CMK (cell line): ENCODE results near the gene GAMT.
"Not testable (repeated sequence)": the region's sequence is repeated elsewhere in the genome, so short reads cannot be mapped to it uniquely, and the experiment has no call there.

Experiments
- DNase-seq: peaks from one replicate; pipeline ENCODE4 v3.0.0-alpha.2; 2010; ENCODE audit warnings: low read depth

GAMT gene

DNA sequence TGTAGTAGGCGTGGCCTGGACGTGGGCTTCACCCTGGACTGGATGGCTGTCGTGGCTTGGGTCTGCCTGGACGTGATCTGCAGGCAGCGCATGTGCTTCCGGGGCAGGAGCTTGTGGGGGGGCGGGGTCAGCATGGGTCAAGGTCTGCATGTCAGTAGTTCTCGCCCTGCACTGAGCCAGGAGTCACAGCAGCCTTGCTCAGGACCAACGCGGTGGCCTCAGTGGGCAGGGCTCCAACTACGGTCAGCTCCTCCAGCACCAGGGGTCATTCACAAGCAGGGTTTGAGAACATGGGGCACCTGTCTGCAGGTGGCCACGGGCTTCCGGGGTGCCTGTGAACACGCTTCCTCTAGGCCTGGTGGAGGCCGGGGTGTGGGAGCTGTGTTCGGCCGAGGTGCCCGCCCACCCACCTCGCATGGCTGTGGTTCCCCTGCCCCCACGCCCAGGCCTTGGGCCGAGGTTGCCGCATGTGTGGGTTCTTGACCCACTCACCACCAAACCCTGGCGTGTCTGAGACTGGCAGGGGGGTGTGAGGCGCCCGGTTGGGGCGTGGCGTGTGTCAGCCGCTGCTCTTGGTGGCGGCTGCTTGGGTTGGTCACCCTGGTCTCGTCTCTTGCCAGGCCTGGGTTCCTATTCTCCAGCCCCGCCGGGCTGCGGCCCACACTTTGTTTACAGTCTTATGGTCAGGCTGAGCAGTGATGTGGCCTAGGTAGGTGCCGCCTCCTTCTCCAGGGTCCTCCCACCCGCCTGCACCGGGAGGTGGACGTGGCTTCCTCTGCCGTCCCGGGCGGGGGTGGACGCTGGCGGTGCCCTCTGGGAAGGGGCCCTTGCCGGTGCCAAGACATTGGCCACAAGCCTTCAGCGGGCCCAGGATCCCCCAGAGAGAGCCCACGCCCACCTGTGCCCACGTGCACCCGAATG lies 32.0 kb upstream of the GAMT start:
- no peak for DNase-seq

DNA sequence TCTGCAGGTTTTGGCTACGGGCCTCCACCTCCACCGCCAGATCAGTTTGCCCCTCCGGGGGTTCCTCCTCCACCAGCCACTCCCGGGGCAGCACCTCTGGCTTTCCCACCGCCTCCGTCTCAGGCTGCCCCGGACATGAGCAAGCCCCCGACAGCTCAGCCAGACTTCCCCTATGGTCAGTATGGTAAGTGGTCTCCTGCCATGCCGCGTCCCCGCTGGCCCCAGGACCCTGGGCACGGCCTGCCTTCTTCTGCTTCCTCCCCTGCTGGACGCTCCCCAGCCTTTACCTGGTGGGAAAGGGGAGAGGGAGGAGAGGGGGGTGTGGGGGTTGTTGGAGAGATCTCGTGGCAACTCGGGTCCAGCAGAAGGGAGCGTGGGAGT lies 31.2 kb upstream of the GAMT start:
- no peak for DNase-seq

GRCh38 chr19:1431759-1432506 lies 30.6 kb upstream of the GAMT start:
- DNase-seq: no peak

- DNase-seq: no peak
Measured at GRCh38 chr19:1430246-1430645, 28.9 kb upstream of the GAMT start.

GRCh38 chr19:1429750-1430149 lies 28.4 kb upstream of the GAMT start:
- DNase-seq: no peak

DNA sequence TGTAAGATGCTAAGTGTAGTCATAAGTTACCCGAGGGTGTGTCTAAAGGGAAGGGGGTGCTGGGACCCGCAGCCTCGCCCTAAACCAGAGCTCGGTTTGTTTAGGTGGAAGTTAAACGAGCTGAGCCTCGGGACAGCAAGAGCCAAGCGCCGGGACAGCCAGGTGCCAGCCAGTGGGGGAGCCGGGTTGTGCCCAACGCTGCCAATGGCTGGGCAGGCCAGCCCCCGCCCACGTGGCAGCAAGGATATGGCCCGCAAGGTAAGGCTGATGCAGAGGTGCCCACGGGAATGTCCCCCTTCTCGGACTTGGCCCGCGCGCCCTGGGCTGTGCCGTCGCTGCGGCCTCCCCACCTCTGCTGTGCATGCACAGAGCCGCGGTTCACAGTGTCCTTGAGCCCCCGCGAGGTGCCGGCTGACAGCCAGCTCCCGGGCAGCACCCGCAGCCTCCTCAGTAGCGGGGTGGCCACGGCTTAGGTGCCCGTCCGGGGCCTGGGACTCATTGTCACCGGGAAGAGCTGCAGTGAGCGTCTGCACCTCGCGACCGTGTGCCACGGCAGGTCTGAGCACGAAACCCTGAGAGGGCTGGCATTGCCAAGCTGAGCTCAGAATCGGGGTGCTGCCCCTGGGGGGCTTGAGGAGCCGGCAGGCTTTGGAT lies 27.5 kb upstream of the GAMT start:
- no peak for DNase-seq

GRCh38 chr19:1427221-1427920 lies 26.0 kb upstream of the GAMT start:
- no peak for DNase-seq

- no peak for DNase-seq
Measured at GRCh38 chr19:1426736-1427135, 25.4 kb upstream of the GAMT start.

DNA sequence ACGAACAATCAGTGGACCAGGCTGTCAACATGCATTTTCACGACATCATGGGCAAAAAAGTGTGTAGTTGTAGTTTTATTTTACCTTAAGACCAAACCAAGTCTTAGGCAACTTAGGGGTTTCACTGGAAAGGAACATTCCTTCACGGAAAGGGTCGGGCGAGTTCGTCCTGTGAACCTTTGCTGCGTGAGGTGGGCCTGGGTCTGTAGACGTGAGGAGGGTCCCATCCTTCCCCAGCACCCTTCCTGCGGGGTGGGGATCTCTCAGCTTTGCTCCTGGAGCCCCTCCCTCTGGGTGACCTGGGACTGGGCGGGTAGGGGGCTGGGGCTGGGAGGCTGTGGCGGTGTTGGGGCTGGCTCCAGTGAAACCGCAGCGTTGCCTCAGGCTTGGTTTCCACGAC lies 24.6 kb upstream of the GAMT start:
- no peak for DNase-seq

DNA sequence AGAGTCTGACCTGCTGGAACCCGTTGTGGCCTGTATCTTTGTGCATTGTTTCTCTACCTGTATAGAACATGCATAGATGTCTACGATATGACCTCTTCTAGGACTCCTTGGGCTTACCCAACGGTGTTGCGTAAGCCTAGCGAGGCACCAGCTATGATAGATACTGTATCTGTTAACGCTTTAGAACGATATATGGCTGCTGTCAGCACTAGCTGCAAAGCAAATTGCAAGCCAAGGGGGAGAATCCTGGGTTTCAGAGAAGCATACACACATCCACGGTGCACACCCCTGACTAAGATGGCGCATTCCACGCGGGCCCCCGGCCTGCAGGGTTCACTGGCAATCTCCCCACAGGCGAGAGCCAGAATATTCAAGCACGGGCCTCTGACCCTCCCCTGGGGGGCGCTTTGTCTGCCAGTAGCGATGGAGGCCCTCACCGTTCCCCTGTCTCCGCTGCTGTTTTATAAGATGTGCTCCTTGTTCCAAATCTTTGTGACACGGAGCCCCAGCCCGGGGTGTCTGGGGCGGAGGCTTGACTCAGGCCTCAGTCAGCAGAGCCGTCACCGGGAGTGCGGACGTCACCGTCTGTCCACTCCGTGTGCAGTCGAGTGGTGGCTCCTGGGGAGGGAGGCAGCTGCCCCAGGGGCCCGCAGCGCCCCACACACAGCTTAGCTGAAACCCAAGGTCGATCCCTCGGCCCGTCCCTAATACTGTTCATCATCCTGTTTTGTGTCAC lies 23.9 kb upstream of the GAMT start:
- DNase-seq: no peak

DNA sequence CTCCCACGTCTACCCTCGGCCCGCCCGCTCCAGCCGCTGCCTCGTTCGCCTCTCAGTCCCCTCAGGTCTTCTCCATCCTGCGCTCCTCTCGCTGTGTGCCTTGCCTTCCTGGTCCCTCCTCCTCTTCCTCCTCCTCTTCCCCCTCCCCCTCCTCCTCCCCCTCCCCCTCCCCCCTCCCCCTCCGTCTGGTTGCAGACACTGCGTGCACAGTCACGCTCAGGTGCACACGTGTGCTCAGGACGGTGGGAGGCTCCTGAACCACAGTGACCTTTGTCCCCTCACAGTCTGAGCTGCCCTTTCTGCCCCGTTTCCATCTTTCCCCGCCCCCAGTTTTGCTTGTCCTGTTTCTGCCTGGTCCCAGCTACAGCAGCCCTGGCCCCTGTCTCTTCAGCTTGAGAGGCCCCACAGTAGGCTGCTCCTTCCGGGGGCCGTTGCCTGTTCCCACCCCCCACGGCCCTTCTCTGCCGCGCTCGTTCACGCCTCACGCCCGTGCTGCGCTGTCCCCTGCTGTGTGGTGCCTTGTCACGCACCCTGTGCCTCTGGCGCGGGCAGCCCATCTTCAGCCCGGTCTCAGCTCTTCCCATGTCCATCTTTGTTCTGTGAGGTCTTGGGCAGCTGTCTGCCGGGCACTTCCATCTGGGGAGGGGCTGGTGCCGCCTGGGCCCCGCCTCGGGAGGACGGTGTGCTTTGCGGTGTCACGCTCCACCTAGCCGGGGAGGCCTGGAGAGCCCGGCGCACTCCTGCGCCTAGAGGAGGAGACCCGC lies 23.0 kb upstream of the GAMT start:
- DNase-seq: no peak

DNA sequence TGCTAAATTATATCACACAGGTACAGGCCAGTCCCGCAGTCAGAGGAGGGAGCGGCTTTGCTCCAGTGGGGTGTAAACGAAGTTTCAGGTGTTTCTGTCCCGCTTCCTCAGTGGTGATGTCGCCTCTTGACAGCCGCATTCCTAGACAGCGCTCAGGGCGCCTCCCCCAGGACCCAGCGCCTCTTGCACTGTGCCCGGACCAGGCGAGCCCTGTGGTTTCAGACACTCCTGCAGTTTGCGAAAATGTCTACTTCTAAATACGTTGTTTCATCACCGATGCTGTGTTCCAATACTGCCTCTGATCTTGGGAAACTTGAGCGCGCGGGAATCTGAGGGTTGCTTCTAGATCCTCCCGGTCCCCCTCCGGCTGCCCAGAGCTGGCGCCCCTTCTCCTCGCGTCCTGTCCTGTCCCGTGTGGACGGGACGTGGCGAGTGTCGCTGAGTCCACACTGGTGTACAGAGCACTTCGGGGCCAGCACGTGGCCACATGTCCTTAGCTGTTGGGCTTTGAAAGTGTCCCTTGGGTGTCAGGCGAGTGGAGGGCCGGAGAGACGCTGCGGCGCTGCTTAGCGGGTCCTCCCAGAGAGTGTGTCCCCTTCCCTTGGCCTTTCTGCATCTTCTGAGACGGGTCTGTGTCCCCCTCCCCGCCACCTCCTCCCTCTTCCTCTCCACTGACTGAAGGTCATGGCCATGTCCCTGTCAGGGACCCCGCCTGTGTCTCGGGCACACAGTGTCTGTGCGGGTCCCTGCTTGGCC lies 22.3 kb upstream of the GAMT start:
- no peak for DNase-seq

GRCh38 chr19:1422943-1423342 lies 21.6 kb upstream of the GAMT start:
- no peak for DNase-seq

GRCh38 chr19:1422360-1422759 lies 21.0 kb upstream of the GAMT start:
- DNase-seq: no peak

DNA sequence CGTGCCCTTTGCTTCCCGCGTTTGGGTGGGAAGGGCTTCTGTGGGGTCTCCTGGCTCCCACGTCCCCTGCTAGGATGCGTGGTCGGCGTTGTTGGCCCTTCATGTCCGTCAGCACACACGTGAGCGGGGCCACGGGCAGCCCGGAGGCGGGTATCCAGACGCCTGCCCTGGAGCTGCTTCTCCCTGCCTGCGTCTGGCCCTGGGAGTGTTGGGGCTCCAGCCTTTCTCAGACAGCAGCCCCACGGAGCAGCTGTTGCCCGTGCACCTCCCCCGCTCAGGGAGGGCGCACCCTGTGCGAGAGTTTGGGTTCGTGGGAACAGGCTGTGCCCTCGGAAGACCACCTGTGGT lies 20.6 kb upstream of the GAMT start:
- DNase-seq: no peak

DNA sequence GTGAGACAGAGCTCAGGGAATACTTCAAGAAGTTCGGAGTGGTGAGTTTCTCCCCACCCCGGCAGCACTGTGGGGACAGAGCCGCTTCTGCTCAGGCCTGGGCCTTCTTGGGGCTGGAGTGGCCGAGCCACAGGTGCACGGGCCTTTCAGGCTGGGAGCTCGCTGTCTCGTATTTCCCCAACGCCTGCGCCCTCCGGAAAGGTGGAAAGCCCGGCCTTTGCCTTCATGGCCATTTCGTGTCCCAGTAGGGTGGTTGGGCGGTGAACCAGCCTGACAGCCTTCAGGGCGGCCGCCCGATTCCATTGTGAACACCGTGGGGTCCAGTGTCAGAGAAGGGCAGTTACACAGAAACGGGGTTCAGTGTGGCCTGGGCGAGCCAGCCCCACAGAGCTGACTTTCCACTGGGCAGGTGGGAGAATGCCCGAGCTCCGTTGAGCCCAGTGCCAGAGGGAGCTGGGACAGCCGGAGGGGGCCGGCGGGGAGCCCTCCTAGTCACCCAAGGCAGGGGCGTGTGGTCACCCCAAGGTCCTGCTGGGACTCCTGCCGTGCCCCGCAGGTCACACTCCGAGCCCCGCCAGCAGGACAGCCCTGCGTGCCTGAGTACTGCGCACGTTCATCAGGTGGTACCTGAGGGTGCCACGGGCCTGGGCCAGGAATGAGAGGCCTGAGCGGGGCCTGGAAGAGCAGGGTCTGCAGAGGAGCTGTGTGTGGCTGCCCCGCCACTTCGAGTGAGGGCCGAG lies 20.0 kb upstream of the GAMT start:
- no peak for DNase-seq

DNA sequence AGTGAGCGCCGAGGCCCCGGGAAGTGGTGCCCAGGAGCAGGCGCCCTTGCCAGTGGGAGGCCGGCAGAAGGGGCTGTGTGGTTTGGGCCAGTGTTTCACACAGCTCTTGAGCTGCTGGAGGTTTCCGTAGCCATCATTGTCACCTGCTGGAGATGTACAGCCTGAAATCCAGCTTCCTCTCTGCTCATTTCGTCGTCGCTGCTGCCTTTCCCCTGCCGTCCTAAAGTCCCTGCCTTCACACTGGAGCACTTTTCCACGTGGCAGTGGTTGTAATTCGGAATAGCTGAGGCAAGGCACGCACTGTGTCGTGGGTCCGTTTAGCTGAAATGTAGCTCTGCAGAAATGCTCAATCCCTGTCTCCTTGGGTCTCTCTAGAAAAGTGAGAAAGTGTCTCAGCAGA lies 19.2 kb upstream of the GAMT start:
- DNase-seq: no peak

- DNase-seq: not testable (repeated sequence)
Measured at GRCh38 chr19:1420085-1420484, 18.7 kb upstream of the GAMT start.

GRCh38 chr19:1418951-1419738 lies 17.8 kb upstream of the GAMT start:
- DNase-seq: no peak
